HT1080 (cell line): Measurements from ENCODE around the gene CELF5. TPM values are rescaled to one million over a fixed set of nuclear protein-coding genes. Genes with fewer than 3 reads are reported as not detected.
"Not testable (repeated sequence)": the region's sequence is repeated elsewhere in the genome, so short reads cannot be mapped to it uniquely, and the experiment has no call there.

Source experiments
- DNase-seq: peaks from one replicate; pipeline ENCODE4 v3.0.0-alpha.2; 2015; ENCODE audit warnings: low read depth
- total RNA-seq: library from RNA; depleted of rRNA; stranded (reverse); fragments of >200 nt; shearing (Covaris generic); gene quantifications from 2 replicates; pipeline ENCODE4 v1.2.3, GENCODE V29; 2014

The CELF5 gene
- total RNA-seq, 1 experiment from 2014 or later, result not detected

DNA sequence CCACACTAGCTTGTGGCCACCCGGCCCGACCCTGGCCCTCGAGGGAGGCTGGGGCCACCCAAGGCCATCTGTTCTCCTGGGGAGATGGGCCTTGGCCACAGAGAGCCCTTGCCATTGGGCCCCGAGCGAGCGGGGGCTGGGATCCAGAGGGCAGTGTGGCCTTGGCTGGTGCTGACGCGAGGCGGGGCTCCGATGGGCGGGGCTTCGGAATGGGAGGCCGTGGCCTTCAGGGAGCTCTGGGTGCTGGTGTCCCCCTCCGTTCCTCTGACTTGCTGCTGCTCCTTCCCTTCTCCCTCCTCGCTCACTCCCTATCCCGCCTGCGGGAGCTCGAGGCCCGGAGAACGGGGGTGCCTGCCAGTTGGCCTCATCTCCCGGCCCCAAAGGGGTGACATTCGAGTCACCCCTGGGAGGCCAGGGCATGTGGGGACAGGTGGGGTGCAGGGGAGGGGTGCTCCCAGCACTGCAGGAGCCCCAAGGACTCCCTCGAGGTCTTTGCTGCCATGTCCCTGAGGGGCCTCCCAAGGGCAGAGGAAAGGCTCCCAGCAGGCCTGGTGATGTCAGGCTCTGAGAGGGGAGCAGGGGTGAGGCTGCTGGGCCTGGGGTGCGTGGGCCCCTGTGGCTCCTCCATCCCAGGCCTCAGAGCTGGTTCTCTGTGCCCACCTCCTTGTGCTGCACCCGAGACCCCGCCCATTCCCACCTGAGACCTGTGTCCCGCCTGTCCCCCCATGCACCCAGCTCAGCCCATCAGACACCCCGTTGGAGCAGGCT, 34.6 kb upstream of the CELF5 start:
- DNase-seq, result no peak

DNA sequence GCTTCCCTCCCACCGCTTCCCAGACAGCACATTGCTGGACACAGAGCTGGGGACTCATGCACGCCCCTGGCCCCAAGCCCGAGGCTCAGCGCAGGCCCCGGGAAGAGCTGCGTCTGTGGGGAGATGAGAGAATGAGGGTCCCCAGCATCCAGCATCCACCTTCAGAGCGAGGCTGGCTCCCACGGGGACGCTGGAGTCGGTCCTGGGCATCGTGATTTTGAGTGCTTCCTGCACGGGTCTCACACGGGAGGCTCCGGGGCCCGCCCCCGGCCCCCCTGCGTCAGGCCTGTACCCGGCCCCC, 34.0 kb upstream of the CELF5 start:
- DNase-seq, result no peak

DNA sequence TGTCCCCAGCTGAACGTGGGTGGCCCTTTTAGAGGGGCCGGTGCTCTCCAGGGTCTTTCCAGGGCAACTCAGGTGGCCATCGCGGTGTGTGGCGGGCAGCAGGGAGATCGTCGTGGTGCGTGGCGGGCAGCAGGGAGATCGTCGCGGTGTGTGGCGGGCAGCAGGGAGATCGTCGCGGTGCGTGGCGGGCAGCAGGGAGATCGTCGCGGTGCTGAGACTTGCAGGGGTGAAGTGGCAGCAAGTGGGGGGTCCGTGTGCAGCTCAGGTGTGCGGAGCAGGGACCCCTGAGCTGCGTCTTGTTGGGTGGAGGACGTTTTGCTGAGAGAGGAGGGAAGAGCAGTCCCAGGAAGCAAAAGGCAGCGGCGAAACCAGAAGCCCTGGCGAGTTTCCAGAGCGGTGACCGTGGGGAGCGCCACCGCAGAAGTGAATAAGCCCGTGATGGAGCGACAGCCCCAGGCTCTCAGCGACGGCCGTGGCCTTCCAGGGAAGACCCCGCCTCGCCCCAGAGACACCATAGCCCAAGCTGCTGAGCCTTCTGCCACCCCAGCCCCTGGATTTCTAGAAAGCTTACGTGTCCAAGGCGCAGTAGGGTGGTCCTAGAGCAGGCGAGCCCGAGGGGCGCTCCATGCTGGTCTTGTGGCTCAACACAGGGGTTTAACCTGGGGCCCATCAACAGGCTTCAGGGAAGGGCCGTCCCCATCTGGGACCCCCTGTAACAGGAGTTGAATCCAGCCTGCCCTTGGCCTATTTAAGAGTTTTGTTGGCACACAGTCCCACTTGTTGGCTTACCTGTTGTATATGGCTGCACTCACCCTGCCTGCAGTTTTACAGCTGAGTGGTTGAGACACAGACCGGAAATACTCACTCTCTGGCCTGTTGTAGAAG, 33.3 kb upstream of the CELF5 start:
- DNase-seq, result no peak

DNA sequence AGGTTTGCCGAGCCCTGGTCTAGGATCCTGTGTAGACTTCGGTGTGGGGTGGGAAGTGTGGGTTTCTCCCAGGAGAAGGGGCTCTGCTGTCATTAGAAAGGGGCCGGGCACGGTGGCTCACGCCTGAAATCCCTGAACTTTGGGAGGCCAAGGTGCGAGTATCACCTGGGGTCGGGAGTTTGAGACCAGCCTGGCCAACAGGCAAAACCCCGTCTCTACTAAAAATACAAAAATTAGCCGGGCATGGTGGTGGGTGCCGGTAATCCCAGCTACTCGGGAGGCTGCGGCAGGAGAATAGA, 32.7 kb upstream of the CELF5 start:
- DNase-seq, result not testable (repeated sequence)

DNA sequence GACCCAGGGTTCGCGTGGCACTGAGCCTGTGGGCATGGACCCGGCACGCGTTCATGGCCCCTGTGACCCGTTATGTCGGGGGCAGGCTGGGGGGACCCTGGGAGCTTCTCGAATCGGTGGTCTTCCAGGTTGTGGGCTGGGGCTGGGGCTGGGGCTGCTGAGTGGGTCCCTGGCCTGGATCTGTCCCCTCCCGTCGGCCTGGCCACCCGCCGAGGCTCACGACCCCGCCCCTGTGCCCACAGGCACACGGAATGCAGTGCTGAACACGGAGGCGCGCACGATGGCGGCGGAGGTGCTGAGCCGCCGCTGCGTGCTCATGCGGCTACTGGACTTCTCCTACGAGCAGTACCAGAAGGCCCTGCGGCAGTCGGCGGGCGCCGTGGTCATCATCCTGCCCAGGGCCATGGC, 32.2 kb upstream of the CELF5 start:
- no peak for DNase-seq

DNA sequence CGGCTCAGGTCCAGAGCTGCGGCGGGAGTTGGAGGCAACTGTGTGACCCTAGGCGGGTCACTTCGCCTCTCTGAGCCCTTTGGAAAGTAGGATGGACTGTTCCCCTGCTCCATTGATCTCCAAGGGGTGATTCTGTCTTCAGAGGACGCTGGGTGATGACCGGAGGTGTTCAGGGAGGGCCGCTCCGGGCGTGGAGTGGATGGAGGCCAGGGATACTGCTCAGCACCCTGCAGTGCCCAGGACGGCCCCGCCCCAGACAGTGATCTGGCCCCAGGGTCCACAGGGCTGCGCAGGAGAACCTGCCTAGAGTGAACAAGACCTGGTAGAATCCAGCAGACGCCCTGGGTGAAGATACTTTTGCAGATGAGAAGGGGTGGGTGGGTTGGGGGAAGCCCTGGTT, 31.8 kb upstream of the CELF5 start:
- no peak for DNase-seq

DNA sequence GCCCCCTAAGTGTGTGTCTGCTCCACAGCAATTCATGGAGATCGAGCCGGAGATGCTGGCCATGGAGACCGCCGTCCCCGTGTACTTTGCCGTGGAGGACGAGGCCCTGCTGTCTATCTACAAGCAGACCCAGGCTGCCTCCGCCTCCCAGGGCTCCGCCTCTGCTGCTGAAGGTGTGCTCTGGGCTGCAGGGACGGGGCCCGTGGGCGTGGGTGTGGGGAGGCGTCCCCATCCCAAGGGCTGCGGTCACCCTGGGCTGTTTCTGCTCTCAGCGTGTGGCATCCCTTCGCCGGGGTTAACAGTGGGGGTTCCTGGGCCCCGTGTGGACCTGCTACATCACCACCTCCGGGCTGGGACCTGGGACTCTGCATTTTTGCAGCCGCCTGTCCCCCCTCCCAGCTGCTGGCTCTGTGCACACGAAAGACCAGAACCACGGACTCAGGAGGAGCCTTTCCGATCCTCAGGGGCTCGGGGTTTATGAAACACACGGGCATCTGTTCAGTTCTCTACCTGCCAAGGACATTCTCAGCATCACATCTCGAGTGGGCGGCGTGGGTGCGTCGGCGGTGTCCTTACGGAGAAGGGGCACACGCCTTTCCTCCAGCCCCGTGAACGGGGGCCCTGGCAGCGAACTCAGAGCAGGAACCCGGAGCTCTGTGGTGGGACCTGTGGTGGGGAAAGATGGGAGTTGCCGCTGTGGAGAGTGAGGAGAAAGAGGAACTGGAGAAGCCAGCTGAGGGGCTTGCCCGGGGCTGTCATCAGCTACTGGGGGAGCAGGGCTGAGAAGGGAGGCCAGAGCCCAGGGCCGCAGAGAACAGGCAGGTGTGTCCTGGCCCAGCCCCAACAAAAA, 31.0 kb upstream of the CELF5 start:
- DNase-seq, result no peak

DNA sequence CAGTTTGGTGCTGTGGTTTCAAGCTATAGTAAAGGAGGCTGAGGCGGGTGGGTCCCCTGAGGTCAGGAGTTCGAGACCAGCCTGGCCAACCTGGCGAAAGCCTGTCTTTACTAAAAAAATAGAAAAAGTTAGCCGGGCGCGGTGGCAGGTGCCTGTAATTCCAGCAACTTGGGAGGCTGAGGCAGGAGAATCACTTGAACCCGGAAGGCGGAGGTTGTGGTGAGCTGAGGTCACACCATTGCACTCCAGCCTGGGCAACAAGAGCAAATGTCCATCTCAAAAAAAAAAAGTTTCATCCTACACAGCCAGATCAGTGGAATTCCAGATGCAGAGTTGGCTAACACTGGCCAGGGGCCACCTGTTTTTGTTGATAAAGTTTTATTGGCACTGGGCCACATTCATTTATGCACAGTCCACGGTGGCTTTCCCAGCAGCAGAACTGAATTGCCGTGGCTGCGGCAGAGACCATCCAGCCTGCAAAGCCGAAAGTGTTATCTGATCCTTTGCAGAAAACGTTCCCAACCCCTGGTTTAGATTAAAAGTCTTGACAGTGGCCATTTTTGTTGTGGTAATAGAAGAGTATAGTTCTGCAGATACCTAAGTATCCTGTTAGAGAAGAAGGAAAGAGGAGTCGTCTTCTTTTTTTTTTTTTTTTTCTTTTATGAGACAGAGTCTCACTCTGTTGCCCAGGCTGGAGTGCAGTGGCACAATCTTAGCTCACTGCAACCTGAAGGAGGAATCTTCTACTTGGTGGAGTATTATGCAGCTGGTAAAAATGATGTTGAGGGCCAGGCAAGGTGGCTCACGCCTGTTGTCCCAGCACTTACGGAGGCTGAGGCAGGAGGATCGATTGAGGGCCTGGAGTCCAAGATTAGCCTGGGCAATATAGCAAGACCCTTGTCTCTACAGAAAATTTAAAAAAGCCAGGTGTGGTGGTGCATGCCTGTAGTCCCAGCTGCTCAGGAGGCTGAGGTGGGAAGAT, 30.1 kb upstream of the CELF5 start:
- DNase-seq, result no peak

DNA sequence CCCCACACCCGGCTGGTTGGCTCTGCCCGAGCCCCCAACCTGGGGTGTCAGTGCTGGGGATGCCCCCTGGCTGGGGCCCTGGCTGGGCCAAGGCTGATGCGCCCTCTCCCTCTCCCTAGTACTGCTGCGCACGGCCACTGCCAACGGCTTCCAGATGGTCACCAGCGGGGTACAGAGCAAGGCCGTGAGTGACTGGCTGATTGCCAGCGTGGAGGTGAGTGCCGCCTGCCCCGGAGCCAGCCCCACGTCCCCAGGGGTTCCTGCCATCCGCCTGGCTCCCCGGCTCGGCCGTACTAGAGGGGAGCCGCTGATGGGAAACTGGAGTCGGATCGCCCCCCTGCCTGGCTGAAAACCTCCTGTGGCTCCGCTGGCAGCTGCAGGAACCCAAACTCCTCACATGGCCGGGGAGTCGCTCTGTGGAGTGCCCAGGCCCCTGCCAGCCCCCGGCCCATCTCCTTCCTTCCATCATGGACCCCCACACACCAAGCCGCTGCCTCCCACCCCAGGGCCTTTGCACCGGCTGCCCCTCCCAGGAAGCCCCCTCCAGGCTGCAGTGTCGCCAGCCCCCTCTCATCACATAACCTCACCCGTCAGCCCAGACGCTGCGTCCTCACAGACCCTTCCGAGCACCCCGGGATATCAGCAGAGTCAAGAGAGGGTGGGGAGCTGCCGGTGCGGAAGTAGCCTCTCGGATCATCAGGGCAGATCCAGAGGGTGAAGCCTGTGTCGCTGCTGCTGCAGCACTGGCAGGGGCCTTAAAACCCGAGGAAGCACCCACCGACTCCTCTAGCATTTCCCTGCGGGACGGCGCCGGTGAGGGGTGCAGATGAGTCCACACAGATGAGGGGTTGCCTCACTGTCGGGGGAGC, 28.2 kb upstream of the CELF5 start:
- DNase-seq, result no peak

DNA sequence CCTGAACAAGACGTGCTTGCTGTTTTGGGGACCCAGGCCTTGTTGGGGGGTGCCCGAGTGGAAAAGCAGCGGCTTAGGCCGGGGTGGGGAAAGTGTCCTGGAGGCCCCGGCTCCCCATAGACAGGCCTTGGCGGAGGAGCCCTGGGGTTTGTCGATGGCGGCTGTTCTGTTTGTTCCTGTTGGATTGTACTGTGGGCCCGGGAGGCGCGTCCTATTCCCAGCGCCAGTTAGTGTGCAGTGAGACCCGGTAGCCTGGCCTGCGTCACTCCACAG, 27.6 kb upstream of the CELF5 start:
- DNase-seq, result no peak

DNA sequence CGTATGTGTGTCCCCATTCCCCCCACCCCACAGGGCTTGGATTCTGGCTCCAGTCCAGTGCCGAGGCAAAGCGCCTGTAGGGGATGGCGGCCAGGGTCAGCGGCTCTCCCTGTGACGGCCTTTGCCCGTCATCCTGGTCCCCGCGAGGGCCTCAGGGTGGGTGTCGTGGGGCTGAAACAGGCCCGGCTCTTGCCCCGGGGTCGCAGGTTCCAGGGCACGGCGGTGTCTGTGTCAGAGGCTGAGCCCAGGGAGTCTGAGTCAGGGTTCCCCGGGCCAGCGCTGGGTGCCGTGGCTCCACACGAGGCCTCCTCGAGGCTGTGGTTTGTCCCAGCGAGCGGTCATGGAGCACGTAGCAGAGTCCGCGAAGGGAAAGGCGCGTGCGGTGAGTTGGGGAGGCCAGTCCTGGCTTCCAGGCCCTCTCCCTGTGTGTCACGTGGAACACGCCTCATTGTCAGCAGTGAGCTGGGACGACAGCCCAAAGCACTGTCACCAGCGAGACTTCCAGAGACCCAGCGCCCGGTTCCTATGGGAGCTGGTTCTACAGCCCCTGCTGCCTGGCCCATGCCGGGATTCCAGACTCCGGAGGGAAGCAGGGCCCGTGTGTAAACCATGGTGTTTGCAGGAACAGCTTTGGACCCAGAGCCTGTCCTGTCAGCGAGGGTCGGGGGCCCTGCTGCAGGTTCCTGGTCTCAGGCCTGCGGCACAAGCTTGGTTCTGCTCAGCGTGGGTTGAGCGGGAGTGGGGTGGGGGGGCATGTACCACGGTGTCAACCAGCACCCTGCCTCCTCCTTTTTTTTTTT, 25.4 kb upstream of the CELF5 start:
- no peak for DNase-seq

DNA sequence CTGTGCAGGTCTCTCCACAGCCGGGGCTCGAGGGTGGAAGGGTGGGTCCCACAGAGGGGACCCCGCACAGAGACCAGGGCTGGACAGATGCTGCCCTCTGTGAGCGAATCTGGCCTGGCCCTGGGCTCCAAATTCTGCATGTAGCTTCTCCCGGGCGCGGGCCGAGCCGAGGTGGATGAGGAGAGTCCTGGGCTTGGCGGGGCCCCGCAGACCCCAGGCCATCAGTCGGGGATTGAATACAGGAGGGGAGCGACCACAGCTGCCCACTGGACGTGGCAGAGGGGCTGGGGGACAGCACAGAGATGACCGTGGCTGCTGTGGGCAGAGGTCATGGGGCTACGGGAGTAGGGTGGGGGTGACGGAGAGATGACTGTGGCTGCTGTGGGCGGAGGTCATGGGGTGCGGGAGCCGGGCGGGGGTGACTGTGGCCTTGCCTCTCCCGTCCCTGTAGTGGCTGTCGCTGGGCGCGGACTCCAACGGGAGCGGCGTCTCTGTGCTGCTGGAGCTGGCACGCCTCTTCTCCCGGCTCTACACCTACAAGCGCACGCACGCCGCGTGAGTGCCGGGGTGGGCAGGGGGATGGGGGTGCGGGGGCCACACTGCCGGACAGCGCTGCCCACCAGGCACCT, 23.3 kb upstream of the CELF5 start:
- DNase-seq, result no peak

DNA sequence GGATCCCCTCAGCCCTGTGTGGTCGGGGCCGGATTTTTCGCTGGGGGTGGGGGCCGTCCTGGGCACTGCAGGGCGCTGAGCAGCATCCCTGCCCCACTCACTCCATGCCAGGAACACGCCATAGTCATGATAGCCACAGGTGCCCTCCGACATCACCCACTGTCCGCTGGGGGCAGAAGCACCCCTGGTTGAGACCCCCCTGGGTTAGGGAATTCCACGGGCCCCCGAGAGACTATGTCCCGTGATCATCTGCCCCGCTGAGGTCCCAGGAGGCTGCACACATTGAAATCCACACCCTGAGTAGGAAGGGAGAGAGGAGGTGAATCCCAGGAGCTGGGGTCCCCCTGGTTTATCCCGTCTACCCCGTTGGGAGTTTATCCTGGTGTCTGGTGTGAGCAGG, 22.6 kb upstream of the CELF5 start:
- DNase-seq, result no peak

DNA sequence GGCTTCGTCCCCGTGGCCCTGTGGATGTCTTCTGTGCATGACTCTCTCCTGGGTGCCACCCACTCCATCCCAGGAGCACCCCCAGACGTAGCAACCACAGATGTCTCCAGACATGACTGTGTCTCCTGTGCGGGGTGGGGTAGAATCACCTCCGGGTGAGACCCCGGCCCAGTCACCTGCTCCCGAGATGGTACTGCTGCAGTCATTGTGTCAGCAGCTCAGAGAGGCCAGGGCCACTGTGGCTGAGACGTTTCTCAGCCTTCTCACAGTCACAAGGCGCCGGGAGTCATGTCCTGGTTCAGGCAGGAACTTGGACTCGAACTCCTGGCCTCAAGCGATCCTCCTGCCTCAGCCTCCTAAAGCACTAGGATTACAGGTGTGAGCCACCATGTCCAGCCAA, 22.1 kb upstream of the CELF5 start:
- no peak for DNase-seq

DNA sequence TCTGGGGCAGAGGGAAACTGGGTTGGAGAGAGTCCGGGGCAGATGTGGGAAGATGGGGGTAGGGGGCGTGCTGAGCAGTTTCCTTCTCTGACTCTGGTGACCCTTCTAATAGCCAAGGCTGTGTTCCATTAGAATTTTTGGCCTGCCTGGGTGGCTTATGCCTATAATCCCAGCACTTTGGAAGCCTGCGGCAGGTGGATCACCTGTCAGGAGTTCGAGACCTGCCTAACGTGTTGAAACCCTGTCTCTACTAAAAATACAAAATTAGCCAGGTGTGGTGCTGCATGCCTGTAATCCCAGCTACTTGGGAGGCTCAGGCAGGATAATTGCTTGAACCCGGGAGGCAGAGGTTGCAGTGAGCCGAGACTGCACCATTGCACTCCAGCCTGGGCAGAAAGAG, 21.6 kb upstream of the CELF5 start:
- DNase-seq, result not testable (repeated sequence)

DNA sequence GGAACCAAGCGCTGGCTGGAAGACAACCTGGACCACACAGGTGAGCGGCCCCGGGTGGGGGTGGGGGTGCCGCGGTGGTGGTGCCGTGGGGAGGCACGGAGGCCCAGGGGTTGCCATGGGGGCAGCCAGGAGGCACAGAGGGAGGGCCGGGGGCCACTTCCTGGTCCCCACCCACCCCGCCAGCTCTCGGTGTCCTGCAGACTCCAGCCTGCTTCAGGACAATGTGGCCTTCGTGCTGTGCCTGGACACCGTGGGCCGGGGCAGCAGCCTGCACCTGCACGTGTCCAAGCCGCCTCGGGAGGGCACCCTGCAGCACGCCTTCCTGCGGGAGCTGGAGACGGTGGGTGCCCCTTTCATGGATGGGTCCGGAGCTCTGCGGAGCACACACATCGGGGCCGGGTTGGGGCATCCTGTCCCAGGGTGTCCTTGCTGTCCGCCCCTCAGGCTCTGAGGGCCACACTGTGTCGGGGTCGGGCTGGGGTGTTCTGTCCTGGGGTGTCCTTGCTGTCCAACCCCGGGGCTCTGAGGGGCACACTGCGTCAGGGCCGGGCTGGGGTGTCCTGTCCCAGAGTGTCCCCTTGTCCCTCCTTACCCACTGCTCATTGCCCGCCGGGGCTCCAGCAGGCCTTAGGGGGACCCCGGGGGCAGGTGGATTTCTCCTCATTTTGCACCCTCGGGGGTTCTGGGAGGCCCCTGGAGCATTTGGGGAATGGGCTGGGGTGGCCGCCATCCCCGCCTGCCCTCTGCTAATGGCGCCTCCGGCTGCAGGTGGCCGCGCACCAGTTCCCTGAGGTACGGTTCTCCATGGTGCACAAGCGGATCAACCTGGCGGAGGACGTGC, 20.4 kb upstream of the CELF5 start:
- DNase-seq, result no peak

DNA sequence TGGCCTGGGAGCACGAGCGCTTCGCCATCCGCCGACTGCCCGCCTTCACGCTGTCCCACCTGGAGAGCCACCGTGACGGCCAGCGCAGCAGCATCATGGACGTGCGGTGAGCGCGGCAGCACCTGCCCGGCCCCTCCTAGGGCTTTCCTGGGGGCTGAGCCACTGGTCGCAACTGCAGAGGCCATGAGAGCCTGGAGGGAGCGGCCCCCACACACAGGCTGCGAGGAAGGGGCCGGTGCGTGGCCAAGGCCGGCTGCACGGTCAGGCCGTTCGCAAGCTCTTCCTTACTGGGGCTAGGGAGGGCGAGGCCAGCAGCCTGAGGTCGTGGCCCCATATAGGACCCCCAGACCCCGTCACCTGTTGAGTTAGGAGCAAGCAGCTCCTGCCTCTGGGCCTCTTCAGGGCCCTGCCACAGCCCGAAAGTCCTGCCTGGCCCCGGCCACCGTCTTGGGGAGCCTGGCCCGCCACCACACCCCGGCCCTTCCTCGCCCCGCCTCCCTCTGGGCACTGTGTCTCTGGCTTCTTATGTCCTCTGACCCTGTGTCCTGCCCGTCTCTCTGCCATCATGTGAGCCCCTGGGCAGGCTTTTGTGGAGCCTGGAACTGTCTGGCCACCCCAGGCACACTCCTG, 19.7 kb upstream of the CELF5 start:
- no peak for DNase-seq
